HEK293T (cell line): ENCODE data around the gene MAPK1IP1L.

Experiments used
- ARNT ChIP-seq: fragments of 450-650 bp; IDR thresholded peaks from 2 replicates; pipeline ENCODE4 v1.6.1; 2017; ENCODE audit warnings: mild to moderate bottlenecking
- BHLHE40 ChIP-seq: fragments of 450-650 bp; IDR thresholded peaks from 2 replicates; pipeline ENCODE4 v1.6.1; 2016; ENCODE audit warnings: mild to moderate bottlenecking, moderate library complexity, borderline replicate concordance
- FOXK2 ChIP-seq: fragments of 450-650 bp; IDR thresholded peaks from 2 replicates; pipeline ENCODE4 v1.6.1; 2016; ENCODE audit warnings: mild to moderate bottlenecking
- FOXM1 ChIP-seq: fragments of 450-650 bp; IDR thresholded peaks from 2 replicates; pipeline ENCODE4 v1.6.1; 2017; ENCODE audit warnings: mild to moderate bottlenecking, borderline replicate concordance
- HDGF ChIP-seq: fragments of 450-650 bp; IDR thresholded peaks from 2 replicates; pipeline ENCODE4 v1.6.1; 2017; ENCODE audit warnings: antibody characterized with exemption, borderline replicate concordance
- L3MBTL2 ChIP-seq: fragments of 450-650 bp; conservative IDR thresholded peaks from 2 replicates; pipeline ENCODE4 v1.6.1; 2016; ENCODE audit warnings: mild to moderate bottlenecking
- NFRKB ChIP-seq: fragments of 450-650 bp; IDR thresholded peaks from 2 replicates; pipeline ENCODE4 v1.6.1; 2016; ENCODE audit warnings: mild to moderate bottlenecking, moderate library complexity
- PKNOX1 ChIP-seq: fragments of 450-650 bp; IDR thresholded peaks from 2 replicates; pipeline ENCODE4 v1.6.1; 2016
- SP1 ChIP-seq: fragments of 450-650 bp; IDR thresholded peaks from 2 replicates; pipeline ENCODE4 v1.6.1; 2017
- SUZ12 ChIP-seq: fragments of 450-650 bp; IDR thresholded peaks from 2 replicates; pipeline ENCODE4 v1.6.1; 2016; ENCODE audit warnings: mild to moderate bottlenecking
- TARDBP ChIP-seq: fragments of 450-650 bp; IDR thresholded peaks from 2 replicates; pipeline ENCODE4 v1.6.1; 2016

- no peak for TF ChIP-seq FOXM1
- TF ChIP-seq SP1 = no peak
- no peak for TF ChIP-seq BHLHE40
- no peak for TF ChIP-seq L3MBTL2
- no peak for TF ChIP-seq TARDBP
- no peak for TF ChIP-seq SUZ12
- no peak for TF ChIP-seq PKNOX1
- no peak for TF ChIP-seq NFRKB
- TF ChIP-seq HDGF = no peak
- TF ChIP-seq FOXK2 = no peak
- TF ChIP-seq ARNT = no peak
These were observed 14.8 kb downstream of the MAPK1IP1L start for GRCh38 chr14:55066223-55066622.
